Fibroblast of lung (primary cell): ENCODE results near the gene PPP1R1A. TPM values are rescaled to one million over a fixed set of nuclear protein-coding genes. Genes with fewer than 3 reads are reported as not detected.

Experiments
- DNase-seq, 2 donors: peaks; one replicate each; pipeline versions ENCODE4 v3.0.0 to v3.0.0-alpha.2; 2010; ENCODE audit warnings: low read depth in 2 of 2
- H2AFZ ChIP-seq: 2 replicates; pipeline ENCODE4 v1.5.1; 2012; ENCODE audit warnings: low read length, control low read depth, inconsistent platforms
- H3K27ac ChIP-seq: 2 replicates; pipeline ENCODE4 v1.5.1; 2011; ENCODE audit warnings: low read length, control low read depth; ENCODE audit not compliant: insufficient read depth
- H3K27me3 ChIP-seq: 2 replicates; pipeline ENCODE4 v1.5.1; 2011; ENCODE audit warnings: mild to moderate bottlenecking, low read length; ENCODE audit not compliant: control insufficient read depth, insufficient read depth
- H3K36me3 ChIP-seq: 2 replicates; pipeline ENCODE4 v1.5.1; 2011; ENCODE audit warnings: low read length; ENCODE audit not compliant: control insufficient read depth, insufficient read depth
- H3K4me1 ChIP-seq: 2 replicates; pipeline ENCODE4 v1.5.1; 2011; ENCODE audit warnings: low read length; ENCODE audit not compliant: control insufficient read depth, insufficient read depth; ENCODE audit errors: extremely low read depth
- H3K4me2 ChIP-seq: 2 replicates; pipeline ENCODE4 v1.5.1; 2011; ENCODE audit warnings: low read length, control low read depth; ENCODE audit not compliant: insufficient read depth; ENCODE audit errors: extremely low read depth
- H3K4me3 ChIP-seq, 4 experiments: fragments of 200-600 bp in 1 of 4; sonication (generic) in 1 of 4; replicated peaks in 1 of 4; 2 replicates each; pipeline ENCODE4 v1.5.1; 2011 to 2016; ENCODE audit warnings: low read length in 4 of 4, low read depth in 3 of 4, mild to moderate bottlenecking in 3 of 4, control low read depth in 2 of 4, inconsistent platforms in 1 of 4, mixed read lengths in 1 of 4; ENCODE audit not compliant: insufficient read depth in 1 of 4; ENCODE audit errors: control extremely low read depth in 1 of 4
- H3K79me2 ChIP-seq: 2 replicates; pipeline ENCODE4 v1.5.1; 2012; ENCODE audit warnings: mild to moderate bottlenecking, low read length, inconsistent platforms; ENCODE audit not compliant: control insufficient read depth, insufficient read depth
- H3K9ac ChIP-seq: 2 replicates; pipeline ENCODE4 v1.5.1; 2011; ENCODE audit warnings: mild to moderate bottlenecking, low read length, control low read depth; ENCODE audit not compliant: insufficient read depth
- H3K9me3 ChIP-seq: 2 replicates; pipeline ENCODE4 v1.5.1; 2012; ENCODE audit warnings: low read depth, low read length; ENCODE audit not compliant: control insufficient read depth, insufficient read depth
- H4K20me1 ChIP-seq: 2 replicates; pipeline ENCODE4 v1.5.1; 2011; ENCODE audit warnings: low read length; ENCODE audit not compliant: control insufficient read depth, insufficient read depth; ENCODE audit errors: extremely low read depth
- EZH2 ChIP-seq: IDR thresholded peaks from 2 replicates; pipeline ENCODE4 v1.5.1; 2012; ENCODE audit warnings: low read length, control low read depth, mild to moderate bottlenecking; ENCODE audit errors: missing control alignments
- polyA plus RNA-seq, 2 donors: library from polyadenylated mRNA; depleted of rRNA in 1 of 2; stranded (reverse) in 1 of 2; unstranded in 1 of 2; fragments of >200 nt; gene quantifications; 2 replicates each; pipeline ENCODE4 v1.2.1, GENCODE V29; 2011 to 2012; ENCODE audit warnings: missing spikeins in 1 of 2
- total RNA-seq: library from RNA; depleted of rRNA; stranded (reverse); fragments of >200 nt; gene quantifications from 2 replicates; pipeline ENCODE4 v1.2.1, GENCODE V29; 2014
- TF ChIP-seq, protein P1 (sequence below), 2 donors: IDR thresholded peaks in 1 of 2; conservative IDR thresholded peaks in 1 of 2; 1 replicate in 1 of 2; 2 replicates in 1 of 2; pipeline ENCODE4 v1.5.1; 2011 to 2012; ENCODE audit warnings: low read length in 2 of 2, control low read depth in 1 of 2, inconsistent platforms in 1 of 2, low read depth in 1 of 2, mild to moderate bottlenecking in 1 of 2

PPP1R1A gene
- total and polyA plus RNA-seq, 2 donors (not counting 1 experiment from before 2014, with no cell fraction given), result not detected

DNA sequence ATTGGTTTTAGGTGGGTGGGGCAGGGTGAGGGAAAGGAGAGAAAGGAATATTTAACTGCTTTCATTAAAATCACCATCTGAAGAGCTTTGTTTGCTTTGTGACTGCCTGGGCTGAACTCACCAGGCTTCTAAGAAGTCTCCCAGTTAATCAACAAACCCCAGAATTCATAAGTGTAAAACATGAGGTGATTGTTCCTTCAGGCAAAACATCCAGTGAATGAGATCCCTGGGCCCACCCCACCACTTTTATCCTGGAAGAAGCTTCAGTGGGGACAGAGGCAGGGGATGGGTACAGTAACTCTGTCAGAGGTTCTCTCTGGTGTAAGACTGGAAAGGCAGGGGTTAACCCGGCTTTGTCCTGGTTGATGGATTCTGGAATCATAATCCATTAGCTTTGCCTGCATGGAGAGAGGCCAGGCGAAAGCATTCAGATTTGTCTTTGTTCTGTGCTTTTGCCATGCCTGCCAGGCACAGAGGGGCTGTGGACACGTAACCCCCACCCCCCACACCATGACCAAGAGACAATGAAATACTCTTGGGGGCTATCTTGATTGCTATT is 22.4 kb downstream of the PPP1R1A start:
- no peak for DNase-seq
- no peaks in the 10 kb centered on the region for H3K36me3 ChIP-seq
- peaks cover 11% of the 10 kb centered on the region for H3K27me3 ChIP-seq
- H3K9ac ChIP-seq, result no peak overlapping the region
- no peaks in the 10 kb centered on the region for H4K20me1 ChIP-seq
- no peaks in the 10 kb centered on the region for H3K4me1 ChIP-seq
- no peak overlapping the region for H2AFZ ChIP-seq
- TF ChIP-seq, protein P1, sequence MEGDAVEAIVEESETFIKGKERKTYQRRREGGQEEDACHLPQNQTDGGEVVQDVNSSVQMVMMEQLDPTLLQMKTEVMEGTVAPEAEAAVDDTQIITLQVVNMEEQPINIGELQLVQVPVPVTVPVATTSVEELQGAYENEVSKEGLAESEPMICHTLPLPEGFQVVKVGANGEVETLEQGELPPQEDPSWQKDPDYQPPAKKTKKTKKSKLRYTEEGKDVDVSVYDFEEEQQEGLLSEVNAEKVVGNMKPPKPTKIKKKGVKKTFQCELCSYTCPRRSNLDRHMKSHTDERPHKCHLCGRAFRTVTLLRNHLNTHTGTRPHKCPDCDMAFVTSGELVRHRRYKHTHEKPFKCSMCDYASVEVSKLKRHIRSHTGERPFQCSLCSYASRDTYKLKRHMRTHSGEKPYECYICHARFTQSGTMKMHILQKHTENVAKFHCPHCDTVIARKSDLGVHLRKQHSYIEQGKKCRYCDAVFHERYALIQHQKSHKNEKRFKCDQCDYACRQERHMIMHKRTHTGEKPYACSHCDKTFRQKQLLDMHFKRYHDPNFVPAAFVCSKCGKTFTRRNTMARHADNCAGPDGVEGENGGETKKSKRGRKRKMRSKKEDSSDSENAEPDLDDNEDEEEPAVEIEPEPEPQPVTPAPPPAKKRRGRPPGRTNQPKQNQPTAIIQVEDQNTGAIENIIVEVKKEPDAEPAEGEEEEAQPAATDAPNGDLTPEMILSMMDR (conservative IDR thresholded peaks at IDR 0.05 in 1 of 2, IDR thresholded peaks at IDR 0.05 in 1 of 2; ENCODE audit: low read depth in 1 of 2, low read length in 2 of 2), result no peak
- no peak for TF ChIP-seq EZH2
- no peak overlapping the region for H3K27ac ChIP-seq
- H3K4me3 ChIP-seq, result no peak overlapping the region
- H3K79me2 ChIP-seq, result no peaks in the 10 kb centered on the region
- H3K9me3 ChIP-seq, result no peaks in the 10 kb centered on the region
- H3K4me2 ChIP-seq, result no peak overlapping the region

- H3K9ac ChIP-seq, result no peak overlapping the region
- no peaks in the 10 kb centered on the region for H3K79me2 ChIP-seq
- H3K4me2 ChIP-seq, result no peak overlapping the region
- no peaks in the 10 kb centered on the region for H4K20me1 ChIP-seq
- no peak overlapping the region for H3K27ac ChIP-seq
- H3K9me3 ChIP-seq, result no peaks in the 10 kb centered on the region
- no peaks in the 10 kb centered on the region for H3K4me1 ChIP-seq
- no peak overlapping the region for H2AFZ ChIP-seq
- peaks cover 13% of the 10 kb centered on the region for H3K27me3 ChIP-seq
- no peak for DNase-seq
- H3K4me3 ChIP-seq, result no peak overlapping the region
- TF ChIP-seq, protein P1 (conservative IDR thresholded peaks at IDR 0.05 in 1 of 2, IDR thresholded peaks at IDR 0.05 in 1 of 2; ENCODE audit: low read depth in 1 of 2, low read length in 2 of 2), result no peak
- TF ChIP-seq EZH2, result no peak
- no peaks in the 10 kb centered on the region for H3K36me3 ChIP-seq
These were observed 23.0 kb downstream of the PPP1R1A start for GRCh38 chr12:54565310-54565985.

DNA sequence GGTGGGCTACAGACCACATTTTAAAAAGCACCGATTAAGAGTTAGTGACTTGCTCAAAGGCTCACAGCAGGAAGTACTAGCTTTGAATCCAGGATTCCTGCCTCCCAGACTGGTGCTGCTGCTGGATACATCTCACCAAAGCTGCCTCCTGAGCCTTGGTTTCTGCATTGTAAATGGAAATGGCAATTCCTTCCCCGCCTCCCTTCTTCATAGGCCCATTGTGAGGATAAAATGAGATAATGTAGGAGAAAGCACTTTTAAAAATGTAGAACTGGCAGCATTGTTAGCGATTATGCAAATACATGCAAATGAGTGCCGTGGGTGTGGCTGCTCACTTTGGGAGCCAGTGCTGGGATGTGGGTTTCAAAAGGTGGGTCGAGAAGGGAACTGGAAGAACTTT is 23.7 kb downstream of the PPP1R1A start:
- no peak overlapping the region for H3K4me2 ChIP-seq
- no peaks in the 10 kb centered on the region for H3K79me2 ChIP-seq
- DNase-seq, result no peak
- H3K36me3 ChIP-seq, result no peaks in the 10 kb centered on the region
- no peaks in the 10 kb centered on the region for H4K20me1 ChIP-seq
- H3K9ac ChIP-seq, result no peak overlapping the region
- TF ChIP-seq EZH2, result no peak
- TF ChIP-seq, protein P1 (conservative IDR thresholded peaks at IDR 0.05 in 1 of 2, IDR thresholded peaks at IDR 0.05 in 1 of 2; ENCODE audit: low read depth in 1 of 2, low read length in 2 of 2), result no peak
- H3K4me3 ChIP-seq, result no peak overlapping the region
- H3K27ac ChIP-seq, result no peak overlapping the region
- no peak overlapping the region for H2AFZ ChIP-seq
- no peaks in the 10 kb centered on the region for H3K9me3 ChIP-seq
- H3K4me1 ChIP-seq, result no peaks in the 10 kb centered on the region
- H3K27me3 ChIP-seq, result peaks cover 13% of the 10 kb centered on the region
